Hematopoietic multipotent progenitor cell treated with erythropoietin and hydrocortisone succinate and interleukin-3 and kit ligand, for 15 days (in vitro differentiated cells): ENCODE measurements around the gene NT5C3B.

Source experiments
- DNase-seq: peaks from one replicate; pipeline ENCODE4 v3.0.0-alpha.2; 2015; ENCODE audit warnings: low spot score

NT5C3B gene

DNA sequence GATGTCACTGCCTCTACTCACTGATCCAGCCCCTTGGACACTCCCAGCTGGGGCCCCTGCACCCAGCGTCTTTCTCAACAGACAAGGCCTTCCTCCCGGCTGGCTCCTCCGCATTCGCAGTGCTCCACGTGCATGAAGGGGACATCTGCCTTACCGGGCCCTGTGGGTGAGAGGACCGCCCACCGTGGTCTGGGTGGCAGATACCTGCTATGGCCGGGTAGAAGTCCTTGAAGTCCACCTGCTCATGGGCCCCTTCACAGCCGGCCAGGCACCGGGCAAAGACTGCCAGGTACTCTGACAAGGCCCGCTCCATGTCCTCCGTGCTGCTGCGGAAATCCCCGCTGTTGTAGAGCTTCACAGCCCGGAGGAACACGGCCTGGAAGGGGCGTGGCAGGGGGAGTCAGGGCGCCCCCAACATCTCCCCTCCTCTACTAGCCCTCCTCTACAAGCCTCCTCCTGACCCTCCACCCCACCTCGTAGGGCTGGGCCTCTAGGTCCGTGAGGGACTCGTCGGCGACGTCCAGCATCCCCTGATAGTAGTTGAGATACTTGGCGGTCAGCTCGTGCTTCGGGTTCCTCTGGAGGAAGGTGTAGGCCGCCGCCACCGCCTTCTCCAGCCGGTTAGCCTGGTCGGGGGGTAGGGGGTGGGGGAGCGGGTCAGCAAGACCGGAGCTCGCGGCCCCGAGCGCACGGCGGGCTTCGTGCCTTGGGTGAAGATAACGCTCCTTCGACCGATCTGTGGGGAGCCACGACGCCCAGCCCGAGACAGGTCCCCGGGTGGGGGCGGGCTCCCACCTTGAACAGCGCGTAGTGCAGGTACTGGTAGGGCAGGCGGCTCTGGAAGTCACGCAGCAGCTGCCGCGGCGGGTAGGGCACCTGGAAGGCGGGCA lies 25.1 kb downstream of the NT5C3B start:
- no peak for DNase-seq

DNA sequence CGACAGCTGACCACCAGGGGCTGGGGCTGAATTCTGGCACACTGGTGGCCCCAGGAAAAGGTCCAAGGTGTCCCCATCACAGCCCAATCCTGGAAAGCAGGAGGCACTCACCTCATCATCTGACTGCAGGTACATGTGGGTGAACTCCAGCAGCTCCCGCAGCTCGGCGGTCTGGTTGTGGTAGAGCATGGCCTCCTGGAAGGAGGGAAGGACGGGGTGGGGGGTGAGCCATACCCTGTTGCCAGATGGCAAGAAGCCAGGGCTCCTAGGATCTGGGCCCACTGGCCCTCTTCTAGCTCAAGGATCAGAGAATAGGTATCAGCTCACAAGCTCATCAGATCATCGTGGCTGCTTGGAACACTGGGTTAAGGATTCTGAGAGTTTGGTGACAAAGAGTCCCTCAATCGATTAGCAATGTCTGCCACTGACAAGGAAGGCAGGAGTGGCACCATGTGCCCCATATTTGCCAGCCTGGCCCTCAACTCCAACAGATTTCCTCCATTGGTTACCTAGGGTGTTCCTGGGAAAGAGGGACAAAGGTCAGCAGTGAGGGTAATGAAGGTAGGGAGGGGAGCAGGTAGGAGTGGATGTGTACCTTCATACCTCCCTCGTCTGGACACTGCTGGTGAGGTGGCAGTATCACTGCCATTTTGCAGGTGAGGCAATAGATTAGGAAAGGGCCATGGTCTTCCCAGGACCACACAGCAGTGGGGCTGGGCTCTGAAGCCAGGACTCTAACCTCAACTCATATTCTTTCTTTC lies 29.2 kb downstream of the NT5C3B start:
- no peak for DNase-seq

DNA sequence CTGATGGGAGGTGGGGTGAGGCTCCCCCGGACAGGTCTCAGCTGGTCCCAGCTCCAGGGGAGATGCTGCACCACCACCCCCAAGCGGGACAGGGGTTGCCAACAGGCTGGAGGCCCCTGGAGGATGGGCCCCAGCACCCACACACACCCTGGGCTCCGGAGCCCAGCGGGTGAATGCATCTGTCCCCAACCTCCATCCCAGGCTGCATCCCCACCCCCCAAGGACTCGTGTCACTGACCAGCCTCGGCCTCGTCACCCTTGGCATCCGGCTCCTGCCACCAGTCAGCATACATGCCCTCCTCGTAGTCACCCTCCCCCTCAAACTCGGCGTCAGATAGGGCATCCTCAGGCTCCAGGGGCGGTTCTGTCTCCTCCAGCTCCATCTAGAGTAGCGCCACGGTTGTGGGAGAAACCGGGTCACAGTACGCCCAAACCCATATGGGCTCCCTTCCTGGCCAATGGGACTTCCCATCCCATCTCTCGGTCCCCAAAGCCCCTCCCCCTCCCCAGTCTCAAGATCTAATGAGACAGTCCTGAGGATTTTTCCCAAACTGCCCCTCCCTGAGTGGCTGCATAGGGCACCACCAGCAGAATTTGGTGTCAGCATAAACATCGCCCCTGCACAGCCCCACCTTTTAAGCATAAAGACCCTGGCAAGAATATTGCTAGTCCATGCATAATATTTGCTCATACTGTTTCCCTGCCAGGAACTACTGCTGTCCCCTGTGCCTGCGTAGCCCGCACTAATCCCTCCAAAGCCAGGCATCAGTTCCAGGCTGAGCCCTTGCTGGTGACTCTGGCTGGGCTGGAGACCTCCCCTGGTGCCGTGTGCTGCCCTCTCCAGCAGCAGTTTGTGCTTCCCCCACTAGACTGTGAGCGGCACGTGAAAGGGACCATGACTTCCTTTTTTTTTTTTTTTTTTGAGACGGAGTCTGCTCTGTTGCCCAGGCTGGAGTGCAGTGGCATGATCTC lies 32.7 kb downstream of the NT5C3B start:
- DNase-seq = no peak

DNA sequence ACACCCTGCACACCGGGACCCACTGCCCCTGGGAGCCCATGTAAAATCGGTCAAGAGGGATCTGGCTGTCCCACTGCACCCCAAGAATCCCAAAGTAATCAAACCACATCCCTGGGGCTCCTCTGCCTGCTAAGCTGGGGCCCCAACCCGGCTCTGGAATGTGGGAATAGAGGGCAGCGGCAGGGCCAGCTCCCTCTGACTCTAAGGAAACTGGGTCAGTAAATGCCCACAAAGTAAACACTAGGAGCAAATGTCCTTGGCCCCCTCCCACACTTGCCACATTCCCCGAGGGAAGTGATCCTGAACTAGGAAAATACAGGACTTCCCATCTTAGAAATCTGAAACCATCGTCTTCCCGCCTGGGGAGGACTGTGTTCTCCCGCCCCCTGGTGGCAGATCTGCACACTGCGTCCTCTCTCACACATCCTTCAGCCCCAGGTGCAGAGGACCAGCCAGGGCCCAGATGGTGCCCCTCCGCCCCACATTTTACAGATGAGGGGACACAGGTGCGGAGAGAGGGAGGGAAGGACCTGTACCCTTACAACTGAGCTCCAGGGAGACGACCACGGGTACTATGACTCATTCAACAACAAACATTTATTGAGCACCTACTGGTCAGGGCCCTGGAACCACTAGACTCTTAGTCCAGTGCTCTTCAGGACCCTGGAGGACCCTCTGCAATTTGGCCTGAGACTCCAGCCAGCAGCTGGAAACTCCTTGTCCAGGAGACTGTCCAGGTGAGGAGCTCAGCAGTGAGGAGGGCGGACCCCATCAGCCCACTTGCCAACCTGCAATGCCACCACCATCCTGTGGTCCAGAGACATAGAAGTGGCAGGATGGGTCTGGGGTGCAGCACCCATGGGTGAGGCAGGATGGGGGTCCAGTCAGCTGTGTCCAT lies 34.4 kb downstream of the NT5C3B start:
- peak; percentile 68 for DNase-seq

DNA sequence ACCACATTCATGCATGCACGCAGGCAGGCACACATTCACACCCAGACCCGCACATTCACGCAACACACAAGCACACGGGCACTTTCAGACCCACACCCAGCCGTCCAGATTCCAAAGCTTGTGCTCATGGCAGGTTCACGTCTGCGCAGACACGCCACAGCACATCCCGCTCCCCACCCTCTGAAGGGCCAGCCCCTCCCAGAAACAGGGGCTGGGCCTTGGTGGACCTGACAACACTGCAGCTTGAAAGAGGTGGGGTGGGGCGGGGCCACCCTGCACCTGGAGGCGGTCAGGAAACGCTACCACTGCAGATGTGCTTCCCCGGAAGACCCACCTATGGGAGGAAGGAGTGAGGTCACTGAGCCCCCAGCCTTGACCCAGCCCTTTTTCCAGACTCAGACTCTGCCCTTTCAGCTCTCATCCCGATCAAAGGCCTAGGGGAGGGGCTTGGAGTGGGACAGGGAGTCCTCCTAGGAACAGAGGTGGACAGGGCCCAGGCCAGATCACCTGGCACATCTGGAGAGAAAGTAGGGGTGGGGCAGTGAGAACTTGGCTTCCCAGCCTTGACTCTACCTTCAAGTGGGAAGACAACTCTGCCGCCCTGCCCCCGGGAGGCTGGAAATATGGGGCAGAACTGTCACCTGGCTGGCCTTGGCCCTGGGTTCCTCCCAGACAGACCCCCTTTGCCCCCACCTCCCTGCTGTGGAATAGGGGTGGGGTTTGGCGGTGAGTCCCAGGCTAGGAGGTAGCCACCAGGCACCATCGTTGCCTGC lies 35.2 kb downstream of the NT5C3B start:
- no peak for DNase-seq

DNA sequence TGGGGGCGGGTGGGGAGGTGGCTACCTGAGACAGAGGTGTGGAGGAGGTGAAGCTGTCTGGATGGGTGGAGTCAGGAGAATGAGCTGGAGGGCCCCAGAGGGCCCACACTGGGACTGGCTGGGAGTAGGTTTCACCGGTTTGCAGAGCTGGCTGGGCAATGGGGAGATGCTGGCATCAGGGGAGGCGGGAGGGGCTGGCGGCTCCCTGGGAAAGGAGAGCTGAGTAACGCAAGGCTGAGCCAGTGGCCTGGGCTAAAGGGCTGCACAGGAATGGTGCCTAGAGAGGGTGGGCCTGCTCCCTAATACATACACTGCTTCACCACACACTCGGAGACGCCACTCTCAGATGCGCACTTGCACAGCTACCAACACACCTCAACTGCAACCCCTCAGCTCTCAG lies 36.7 kb downstream of the NT5C3B start:
- no peak for DNase-seq

DNA sequence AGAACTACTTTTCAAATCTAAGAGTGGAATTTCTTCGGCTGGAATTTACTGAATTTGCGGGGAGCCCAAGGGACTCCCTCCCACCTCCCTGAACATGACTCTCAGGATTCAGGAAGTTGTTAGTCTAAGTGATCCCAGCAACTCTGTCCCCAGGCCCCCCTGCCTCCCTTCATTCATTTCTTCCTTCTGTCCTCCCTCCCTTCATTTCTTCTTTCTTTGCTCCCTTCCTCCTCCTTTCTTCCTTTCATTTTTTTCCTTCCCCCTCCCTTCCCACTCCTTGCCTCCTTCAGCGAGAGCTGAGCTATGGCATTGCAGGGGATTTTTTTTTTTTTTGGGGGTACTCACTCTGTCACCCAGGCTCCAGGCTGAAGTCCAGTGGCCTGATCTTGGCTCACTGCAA lies 38.7 kb downstream of the NT5C3B start:
- DNase-seq = no peak

DNA sequence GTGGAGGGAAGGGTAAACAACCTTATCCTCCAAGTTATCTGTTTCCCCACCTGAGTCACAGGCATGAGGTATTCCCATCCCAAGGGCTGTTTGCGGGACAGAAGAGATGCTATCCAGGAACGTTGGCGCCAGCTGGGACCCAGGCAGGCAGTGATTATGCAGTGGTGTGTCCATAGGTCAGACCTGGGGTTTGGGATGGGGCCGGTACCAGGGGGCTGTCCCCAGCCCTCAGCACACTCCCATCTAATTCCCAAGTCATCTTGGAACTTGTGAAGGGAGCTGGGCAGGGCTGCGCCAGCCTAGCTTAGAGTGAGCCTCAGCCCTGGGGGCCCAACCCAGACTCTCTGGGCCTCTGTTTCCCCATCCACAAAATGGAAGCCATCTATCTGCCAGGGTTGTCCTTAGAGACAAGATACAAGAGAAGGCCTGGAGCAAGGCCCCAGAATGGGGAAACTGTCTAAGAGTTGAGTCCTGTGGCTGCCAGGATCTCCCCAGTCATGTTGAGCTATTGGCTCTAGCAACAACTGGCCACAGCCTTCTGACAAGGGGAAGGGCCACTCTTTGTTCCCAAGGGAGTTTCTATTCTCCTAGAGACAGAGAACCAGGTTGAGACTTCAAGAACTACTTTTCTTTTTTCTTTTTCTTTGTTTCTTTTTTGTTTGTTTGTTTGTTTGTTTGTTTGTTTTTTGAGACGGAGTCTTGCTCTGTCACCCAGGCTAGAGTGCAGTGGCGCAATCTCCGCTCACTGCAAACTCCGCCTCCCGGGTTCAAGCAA lies 39.7 kb downstream of the NT5C3B start:
- DNase-seq = no peak

DNA sequence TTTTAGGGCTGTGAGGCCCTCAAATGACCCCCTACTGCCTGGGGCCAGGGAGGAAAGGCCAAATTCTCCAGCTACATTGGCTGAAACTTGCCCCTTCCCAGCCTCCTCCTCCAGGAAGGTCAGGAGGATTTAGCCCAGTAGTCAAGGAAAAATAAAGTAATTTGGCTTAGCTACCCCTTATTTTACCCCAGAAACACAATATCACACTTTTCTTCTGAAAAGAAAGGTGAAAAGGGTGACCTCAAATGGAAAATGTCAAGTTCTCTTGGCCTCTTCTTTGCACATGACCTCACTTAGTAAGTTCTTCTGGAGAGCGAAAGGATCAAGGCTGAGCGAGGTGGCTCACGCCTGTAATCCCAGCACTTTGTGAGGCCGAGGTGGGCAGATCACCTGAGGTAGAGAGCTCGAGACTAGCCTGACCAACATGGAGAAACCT lies 41.5 kb downstream of the NT5C3B start:
- no peak for DNase-seq

DNA sequence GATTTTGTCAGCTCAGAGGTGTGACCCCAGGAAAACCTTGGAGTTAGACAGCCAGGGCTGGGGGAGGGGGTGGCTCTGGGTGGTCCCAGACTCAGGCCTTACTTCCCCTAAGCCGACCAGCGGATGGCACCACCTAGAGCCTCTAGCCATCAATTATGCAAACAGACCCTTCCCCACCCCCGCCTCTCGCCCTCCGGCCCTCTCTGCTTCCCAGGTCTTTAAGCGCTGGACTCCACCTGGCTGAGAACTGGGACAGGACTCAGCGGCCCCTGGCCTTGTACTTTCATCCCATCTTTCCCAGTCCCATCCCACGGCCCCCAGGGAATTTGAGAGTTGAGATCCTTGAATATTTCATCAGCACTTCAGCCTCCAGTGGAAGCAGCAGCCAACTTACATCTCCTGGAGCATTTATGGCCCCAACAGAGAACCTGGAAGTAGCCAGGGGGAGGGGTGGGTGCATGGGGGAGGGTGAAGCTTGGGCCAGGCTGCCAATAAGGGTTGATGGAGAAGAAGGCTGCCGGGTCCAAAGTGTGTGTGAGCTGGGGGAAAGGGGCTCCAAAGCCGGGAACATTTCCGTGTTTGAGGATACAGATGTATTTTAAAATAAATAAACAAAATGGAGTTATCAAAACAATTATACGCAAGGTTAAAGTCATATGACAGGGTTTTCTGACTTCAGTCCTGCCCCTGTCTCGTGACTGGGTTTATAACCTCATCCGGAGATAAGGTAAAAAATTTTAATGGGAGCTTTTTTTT lies 42.1 kb downstream of the NT5C3B start:
- DNase-seq = no peak

DNA sequence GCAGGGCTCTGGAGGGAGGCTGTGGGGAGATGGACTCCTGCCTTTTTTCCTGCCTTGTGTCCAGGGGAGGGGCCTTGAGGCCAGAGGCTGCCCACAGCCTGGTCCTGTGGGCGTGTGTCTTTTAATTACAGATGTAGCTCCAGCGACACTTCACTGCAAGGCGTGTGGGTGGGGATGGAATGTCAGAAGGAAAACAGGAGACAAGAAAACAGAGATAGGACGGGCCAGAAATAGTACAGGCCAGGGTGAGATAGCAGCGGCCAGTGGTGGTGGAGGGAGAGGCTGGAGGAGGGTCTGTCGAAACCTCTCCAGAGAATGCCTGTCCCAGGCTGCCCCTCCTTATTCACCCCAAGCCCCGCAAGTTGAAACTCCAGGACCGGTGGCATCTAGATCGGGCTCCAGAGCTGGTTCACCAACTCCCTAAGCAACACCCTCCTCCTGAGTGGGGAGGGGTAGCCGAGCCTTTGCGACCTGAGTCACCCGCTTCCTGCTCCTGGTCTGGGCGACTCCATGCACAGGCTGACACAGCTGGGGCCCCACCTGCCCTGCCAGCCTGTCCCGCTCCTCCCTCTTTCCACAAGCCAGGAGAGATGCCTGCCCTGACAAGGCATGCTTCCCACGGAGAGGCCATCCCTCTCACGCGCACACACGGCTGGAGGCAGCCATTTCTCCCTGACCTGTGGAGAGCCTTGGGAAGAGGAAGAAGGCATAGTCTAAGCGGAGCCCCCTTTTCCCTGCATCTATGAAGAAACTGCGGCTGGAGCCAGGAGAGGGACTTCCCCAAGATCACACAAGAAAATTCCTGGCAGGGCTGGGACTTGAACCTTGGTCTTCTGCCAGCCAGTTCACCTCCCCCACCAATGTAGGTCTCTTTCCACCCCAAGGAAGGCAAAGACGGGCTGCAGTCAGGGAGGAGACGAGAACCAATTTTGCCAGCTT lies 42.9 kb downstream of the NT5C3B start:
- no peak for DNase-seq

DNA sequence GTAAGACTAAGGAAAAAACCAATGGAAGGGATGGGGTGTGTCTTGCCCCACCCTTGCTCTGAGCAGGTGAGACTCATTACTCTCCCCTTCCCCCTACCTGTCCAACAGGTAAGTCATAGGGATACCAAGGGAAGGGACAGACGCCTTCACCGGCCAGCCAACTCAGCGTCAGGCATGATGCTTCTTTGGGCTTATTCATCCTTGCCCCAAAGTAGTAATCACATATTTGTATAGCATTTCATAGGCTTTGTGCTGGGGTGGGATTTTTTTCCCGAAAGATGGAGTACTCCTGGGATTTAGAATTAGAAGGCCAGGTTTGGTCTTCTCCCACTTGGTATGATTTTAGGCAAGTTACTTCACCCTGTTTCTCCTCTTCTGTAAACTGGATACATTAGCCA lies 49.0 kb downstream of the NT5C3B start:
- no peak for DNase-seq

DNA sequence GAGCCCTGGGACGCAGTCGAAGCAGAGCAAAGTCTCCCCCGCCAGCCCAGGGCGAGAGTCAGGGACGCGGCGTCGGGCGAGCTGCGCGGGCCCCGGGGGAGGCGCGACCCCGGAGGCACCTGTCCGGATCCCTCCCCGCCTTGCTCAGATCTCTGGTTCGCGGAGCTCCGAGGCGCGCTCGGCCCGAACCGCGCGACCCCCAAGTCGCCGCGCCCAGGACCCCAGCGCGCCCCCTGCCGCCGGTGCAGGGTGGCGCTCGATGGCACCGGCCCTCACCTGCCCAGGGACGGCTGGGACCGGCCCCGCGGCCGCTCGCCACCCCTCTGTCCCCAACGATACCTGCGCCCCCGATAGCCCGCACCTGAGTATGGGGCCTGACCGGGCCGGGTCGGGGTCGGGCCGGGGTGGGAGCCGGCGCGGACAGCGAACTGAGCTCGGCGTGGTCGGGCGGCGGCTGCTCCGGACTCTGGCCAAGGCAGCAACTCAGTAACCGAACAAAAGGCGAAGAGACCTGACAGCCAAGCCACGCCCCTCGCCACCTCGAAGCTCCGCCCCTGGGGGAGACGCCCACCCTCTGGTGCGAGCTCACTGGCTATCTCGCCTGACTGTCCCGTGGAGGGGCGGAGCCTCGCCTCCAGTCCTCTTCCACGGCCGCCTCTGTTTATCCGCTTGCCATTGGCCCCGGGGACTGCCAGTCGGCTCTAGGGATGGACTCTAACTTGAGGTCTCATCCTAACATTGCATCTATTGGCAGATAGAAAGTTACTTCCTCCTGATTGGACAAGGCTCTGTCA lies 49.6 kb downstream of the NT5C3B start, which contains the start of gene JUP:
Gene JUP (minus strand): TSS at position 485 of the 794 bp plus-strand sequence. CDS start 14,857 bp downstream, outside the sequence.
- peak; percentile 87 for DNase-seq

DNA sequence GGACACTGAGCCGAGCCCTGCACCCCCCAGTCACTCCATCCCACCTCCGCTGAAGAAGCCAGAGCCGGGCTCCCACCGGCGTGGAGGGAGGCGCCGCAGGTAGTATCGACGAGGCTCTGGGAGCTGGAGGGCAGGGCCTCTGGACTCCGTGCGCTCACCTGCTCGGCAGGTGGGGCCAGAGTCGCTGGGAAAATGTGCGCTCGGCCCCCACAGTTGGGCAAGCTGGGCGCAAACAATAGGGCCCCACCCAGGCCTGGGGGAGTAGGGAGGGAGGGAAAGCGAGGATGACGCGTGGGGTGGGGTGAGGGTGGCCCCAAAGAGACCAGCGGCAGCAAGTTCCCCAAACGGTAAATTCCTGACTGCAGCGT lies 50.2 kb downstream of the NT5C3B start:
- no peak for DNase-seq

DNA sequence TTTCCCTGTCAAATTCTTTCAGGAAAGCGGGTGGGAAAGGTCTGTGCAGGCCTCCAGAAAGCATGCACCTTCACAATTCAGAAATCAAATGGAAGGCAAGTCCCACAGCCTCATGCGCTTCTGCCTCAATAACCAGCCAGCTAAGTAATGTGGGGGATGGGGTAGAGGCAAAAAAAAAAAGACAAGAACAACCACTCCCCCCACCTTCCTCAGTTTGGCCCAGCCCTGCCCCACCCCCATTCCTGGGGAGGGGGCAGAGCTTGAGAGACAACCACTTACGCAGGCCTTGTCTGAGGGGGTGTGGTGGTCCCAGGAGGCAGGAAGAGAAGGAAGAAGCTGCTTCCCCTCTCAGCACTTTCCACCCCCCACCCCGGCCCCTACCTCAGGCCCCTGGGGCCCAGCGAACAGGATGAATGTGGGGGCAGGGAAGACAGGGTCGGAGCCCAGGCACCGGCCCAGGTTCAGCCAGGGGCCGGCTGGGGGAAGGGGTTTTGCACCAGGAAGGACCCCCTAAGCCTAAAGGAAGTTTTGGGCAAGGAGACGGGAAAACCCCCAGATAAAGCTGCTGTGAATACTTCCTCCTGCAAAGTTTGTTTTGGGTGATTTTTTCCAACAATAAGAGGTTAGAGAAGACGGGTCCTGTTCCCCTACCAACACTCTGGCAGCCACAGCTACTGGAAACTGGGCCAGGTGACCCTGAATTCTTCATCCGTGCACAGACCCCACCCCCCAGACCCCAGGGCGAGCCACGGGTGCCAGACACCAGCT lies 50.8 kb downstream of the NT5C3B start:
- no peak for DNase-seq

DNA sequence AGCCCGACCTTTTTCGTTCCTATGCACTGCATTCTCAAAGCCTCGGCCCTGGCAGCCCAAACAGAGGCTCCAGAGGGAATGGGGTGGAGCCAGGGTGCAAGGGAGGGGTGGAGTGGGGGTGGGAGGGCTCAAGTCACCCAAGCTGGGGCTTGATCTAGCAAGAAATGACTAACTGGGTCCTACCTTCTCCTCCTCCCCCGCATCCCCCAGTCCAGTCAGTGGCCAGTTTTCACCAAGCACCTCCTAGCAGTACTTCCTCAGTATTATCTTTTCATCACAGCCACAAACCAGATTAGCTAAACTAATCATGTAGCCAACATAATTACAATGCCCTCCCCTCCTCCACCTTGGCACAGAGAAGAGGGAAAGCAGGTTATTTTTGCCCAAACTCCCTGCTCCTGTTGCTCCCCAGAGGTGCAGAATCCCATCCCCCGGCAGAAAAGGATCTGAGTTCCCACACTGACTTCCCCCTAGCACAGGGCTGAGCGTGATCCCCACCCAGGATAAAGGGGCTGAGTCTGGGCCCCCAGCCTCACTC lies 51.8 kb downstream of the NT5C3B start:
- DNase-seq = no peak
